GM13976 (cell line): Measurements from ENCODE around the gene ZNF503.

Experiments used
- DNase-seq: peaks from one replicate; pipeline ENCODE4 v3.0.0; 2012; ENCODE audit warnings: low spot score
- in situ Hi-C: fragments of 300-500 bp; cut with MboI; formaldehyde crosslinking; loops from one replicate; pipeline ENCODE4 v1.12.0; 2022; ENCODE audit warnings: low sequenced_read_pairs, mixed read lengths, inconsistent platforms; ENCODE audit not compliant: unreplicated experiment
- TF ChIP-seq, protein P1 (sequence below): IDR thresholded peaks from 2 replicates; pipeline ENCODE4 v1.5.1; 2012; ENCODE audit warnings: borderline replicate concordance, mild to moderate bottlenecking; ENCODE audit not compliant: insufficient read depth; ENCODE audit errors: extremely low read depth, missing control alignments, control extremely low read depth

Gene ZNF503

GRCh38 chr10:75404815-75405597, 3.4 kb upstream of the ZNF503 start:
- in situ Hi-C loops: no loop called here
- TF ChIP-seq, protein P1, sequence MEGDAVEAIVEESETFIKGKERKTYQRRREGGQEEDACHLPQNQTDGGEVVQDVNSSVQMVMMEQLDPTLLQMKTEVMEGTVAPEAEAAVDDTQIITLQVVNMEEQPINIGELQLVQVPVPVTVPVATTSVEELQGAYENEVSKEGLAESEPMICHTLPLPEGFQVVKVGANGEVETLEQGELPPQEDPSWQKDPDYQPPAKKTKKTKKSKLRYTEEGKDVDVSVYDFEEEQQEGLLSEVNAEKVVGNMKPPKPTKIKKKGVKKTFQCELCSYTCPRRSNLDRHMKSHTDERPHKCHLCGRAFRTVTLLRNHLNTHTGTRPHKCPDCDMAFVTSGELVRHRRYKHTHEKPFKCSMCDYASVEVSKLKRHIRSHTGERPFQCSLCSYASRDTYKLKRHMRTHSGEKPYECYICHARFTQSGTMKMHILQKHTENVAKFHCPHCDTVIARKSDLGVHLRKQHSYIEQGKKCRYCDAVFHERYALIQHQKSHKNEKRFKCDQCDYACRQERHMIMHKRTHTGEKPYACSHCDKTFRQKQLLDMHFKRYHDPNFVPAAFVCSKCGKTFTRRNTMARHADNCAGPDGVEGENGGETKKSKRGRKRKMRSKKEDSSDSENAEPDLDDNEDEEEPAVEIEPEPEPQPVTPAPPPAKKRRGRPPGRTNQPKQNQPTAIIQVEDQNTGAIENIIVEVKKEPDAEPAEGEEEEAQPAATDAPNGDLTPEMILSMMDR: no peak
- DNase-seq: no peak

DNA sequence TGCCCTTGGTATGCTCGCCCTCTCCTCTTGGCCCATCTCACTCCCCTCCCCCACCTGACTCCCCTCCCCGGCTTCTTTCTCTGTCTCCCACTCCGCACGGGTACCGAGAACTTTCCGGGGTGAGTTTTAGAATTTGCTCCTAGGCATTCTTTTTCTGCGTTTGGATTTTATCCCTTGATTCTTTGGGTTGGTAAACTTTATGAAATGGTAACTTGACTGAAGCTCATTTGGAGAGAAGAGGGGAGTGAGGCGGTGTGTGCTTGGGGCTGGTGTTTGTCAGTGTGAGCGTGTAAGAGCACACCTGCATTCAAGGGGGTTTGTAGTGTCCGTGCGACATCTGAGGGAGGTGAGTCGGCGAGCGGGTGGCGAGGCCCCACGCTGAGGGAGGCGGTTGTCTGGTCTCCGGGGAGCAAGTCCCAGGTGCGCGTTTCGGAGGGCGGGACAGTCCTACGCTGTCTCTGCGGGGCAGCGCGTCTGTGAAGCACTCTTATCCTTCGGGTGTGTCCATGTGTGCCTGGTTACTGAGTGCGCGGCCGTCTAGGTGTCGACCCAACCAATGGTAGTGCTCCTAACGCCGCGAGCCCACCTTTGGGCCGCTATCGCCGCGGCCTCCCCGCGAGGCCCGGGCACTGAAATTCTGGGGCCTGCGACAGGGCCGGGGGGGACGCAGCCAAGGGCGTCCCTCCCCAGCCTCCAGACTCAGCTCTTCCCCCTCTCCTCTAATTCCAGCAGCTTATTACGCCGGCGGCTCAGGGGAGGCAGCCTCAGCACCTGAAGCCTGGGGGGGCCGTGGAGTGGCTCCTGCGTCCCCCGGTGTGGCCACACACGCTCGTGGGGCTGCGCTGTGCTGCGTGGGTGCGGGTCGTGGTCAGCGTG, 2.6 kb upstream of the ZNF503 start:
- TF ChIP-seq, protein P1: no peak
- peak; percentile 43 for DNase-seq
- in situ Hi-C loops: no loop called here

GRCh38 chr10:75403144-75403938, 1.8 kb upstream of the ZNF503 start:
- in situ Hi-C loops: no loop called here
- TF ChIP-seq, protein P1: no peak
- peak; percentile 45 for DNase-seq

DNA sequence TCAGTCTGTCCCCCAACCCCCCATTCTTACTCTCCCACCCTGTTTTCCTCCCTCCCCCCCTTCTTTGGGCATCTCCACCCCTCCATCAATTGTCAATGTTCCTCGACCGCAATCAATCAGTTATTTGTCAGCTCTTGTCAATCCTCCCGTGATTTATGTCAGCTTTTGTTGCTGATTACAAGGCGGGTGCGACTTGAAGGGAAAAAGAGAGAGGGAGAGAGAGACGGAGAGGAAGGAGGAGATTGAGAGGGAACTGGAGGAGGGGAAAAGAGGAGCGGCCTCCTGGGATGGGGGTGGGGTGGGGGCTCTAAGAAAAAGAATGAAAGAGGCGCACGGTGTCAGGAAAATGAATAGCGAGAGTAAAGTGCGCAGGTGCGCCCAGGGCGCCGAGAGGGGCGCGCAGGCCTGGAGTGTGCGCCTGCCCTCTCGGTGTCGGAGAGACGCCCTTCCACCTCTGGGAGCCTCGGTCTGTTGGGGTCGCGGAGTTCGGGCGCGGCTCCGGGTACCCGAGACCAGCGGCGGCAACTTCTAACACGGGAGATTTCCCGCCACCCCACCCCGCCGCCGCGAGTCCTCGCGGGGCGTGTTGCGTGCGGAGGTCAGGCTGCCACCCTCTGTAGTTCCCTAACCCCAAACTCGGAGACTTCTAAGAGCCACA, 1.1 kb upstream of the ZNF503 start:
- DNase-seq: no peak
- in situ Hi-C loops: no loop called here
- TF ChIP-seq, protein P1: no peak

DNA sequence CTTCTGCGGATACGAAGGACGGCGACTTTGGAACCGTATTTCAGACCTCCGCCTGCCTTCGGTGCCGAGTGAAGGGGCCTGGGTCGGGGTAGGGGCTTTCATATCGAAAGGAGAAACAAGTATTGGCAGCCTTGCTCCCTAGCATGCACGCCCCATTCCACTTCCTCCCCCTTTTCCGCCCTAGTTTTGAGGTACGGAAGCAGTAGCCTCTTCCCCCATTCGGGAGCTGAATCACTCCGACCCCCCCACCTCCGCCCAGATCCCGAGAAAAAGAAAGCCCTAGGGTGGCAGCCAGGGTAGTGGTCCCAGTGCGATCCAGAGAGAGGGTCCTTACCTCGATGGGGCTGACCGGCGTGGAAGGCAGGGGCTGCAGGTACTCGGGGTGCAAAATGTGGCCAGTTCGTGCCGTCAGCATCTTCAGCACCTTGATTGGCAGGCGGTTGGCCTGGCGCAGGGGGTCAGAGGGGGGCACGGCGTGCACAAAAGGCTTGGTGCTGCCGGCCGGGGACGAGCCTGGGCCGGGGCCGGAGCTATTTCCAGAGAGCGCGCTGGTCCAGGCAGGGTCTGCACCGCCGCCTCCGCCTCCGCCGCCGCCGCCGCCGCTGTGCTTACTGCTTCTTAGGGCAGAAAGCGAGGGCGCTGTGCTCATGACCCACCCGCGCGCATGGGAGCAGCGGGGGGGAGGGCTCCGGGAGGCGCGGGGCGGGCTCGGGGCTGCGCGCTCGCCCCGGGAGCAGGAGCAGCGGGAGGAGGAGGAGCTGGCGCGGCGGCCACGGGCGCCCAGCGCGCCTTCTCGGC, 594 bp downstream of the ZNF503 start:
- no peak for DNase-seq

More for the DNA sequence above, 594 bp downstream of the ZNF503 start:
- TF ChIP-seq, protein P1: no peak
- in situ Hi-C loops: no loop called here
